Kidney (tissue), 14 donors: Measurements from ENCODE around the gene ARHGEF12. TPM values are rescaled to one million over a fixed set of nuclear protein-coding genes. Genes with fewer than 3 reads are reported as not detected.

Experiments
- DNase-seq, 5 donors: peaks; one replicate each; pipeline ENCODE4 v3.0.0-alpha.2; 2013 to 2020
- FAIRE-seq: peaks from 2 replicates; lab custom pipeline; 2012; peaks lifted over from hg19 to GRCh38; lab: Jason Lieb, UNC
- H3K27ac ChIP-seq, 2 donors: one replicate each; pipeline ENCODE4 v1.7.0; 2013; ENCODE audit warnings: low read depth in 2 of 2, low read length in 2 of 2, inconsistent platforms in 1 of 2
- H3K27me3 ChIP-seq: one replicate; pipeline ENCODE4 v1.7.1; 2013; ENCODE audit warnings: low read length, inconsistent platforms; ENCODE audit not compliant: control insufficient read depth, insufficient read depth
- H3K36me3 ChIP-seq, 3 donors: one replicate each; pipeline versions ENCODE4 v1.7.0 to v1.7.1; 2013; ENCODE audit warnings: low read length in 3 of 3, control low read depth in 1 of 3, inconsistent platforms in 1 of 3; ENCODE audit not compliant: insufficient read depth in 3 of 3, control insufficient read depth in 2 of 3
- H3K4me1 ChIP-seq, 3 donors: one replicate each; pipeline versions ENCODE4 v1.7.0 to v1.7.1; 2013; ENCODE audit warnings: low read length in 3 of 3, inconsistent platforms in 1 of 3, low read depth in 1 of 3; ENCODE audit not compliant: control insufficient read depth in 2 of 3, insufficient read depth in 2 of 3
- H3K4me3 ChIP-seq, 3 donors: one replicate each; pipeline versions ENCODE4 v1.7.0 to v1.8.1; 2013; ENCODE audit warnings: low read length in 3 of 3, control low read depth in 1 of 3, inconsistent platforms in 1 of 3
- H3K9ac ChIP-seq, 3 donors: one replicate each; pipeline versions ENCODE4 v1.7.0 to v1.7.1; 2013; ENCODE audit warnings: low read length in 3 of 3, control low read depth in 1 of 3, inconsistent platforms in 1 of 3
- H3K9me3 ChIP-seq, 3 donors: one replicate each; pipeline versions ENCODE4 v1.7.0 to v1.7.1; 2013; ENCODE audit warnings: low read length in 3 of 3, control low read depth in 1 of 3, inconsistent platforms in 1 of 3; ENCODE audit not compliant: control insufficient read depth in 2 of 3, insufficient read depth in 1 of 3
- CTCF ChIP-seq: IDR thresholded peaks from 3 replicates; pipeline ENCODE4 v1.5.1; 2012; ENCODE audit warnings: mild to moderate bottlenecking, moderate library complexity, borderline replicate concordance; ENCODE audit not compliant: insufficient read depth; ENCODE audit errors: extremely low read depth
- intact Hi-C: fragments of 100-400 bp; cut with DNase I; formaldehyde crosslinking; loops from one replicate; pipeline ENCODE4 v1.11.1; 2022
- polyA plus RNA-seq: library from polyadenylated mRNA; stranded (reverse); fragments of 350-450 nt; fragmentation: Illumina TruSeq; extraction: RNeasy Lipid Tissue Mini Kit (QIAGEN cat#74804); gene quantifications from one replicate; pipeline ENCODE4 v1.2.3, GENCODE V29; 2014; ENCODE audit warnings: low read depth, low replicate concordance; ENCODE audit not compliant: insufficient read depth
- total RNA-seq: library from RNA; stranded (reverse); fragmentation: NEBNext Ultra II Directional; extraction: Animal tissue kit (Norgen Biotek cat#: 25700); gene quantifications from one replicate; pipeline ENCODE4 v1.2.1, GENCODE V29; 2021
- donor health status: control.
- donor health status: control.
- donor health status: control.
- donor health status: control.
- donor health status: control.
- donor health status: DM: yes; HTN: yes; CAD: no.
- donor health status: Normal renal cell carcinoma (clear cell type).

ARHGEF12 gene
- total and polyA plus RNA-seq, 2 donors from 2014 or later = 21.1 to 161 TPM

DNA sequence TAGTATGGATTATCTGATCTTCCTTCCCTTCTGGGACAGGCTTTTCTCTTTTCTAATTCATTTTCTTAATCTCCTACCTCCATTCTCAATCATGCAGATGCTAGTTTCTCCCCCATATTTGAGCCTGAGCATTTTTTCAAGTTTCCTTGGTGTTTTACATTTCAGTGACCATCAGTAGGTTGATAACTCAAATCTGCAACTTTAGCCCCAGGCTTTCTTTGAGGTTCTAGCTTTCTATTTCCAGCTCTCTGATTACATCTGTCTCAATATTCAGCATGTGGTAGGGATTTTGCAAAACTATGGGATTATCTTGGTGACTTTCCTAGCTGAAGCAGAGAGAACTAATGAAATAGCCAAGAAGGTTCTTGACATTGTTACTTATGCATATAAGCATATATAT lies 67.8 kb downstream of the ARHGEF12 start:
- TF ChIP-seq CTCF = no peak
- DNase-seq (no peak), FAIRE-seq (no peak)
- Histone ChIP-seq H3K9ac (no peak overlapping the region), H3K27me3 (no peaks in the 10 kb centered on the region), H3K4me3 (no peak overlapping the region), H3K27ac (no peak overlapping the region), H3K36me3 (no peaks in the 10 kb centered on the region), H3K9me3 (no peaks in the 10 kb centered on the region), H3K4me1 (peaks cover 0 to 13% (median 4%) of the 10 kb centered on the region in 3 donors)
- intact Hi-C loops = no loop called here

DNA sequence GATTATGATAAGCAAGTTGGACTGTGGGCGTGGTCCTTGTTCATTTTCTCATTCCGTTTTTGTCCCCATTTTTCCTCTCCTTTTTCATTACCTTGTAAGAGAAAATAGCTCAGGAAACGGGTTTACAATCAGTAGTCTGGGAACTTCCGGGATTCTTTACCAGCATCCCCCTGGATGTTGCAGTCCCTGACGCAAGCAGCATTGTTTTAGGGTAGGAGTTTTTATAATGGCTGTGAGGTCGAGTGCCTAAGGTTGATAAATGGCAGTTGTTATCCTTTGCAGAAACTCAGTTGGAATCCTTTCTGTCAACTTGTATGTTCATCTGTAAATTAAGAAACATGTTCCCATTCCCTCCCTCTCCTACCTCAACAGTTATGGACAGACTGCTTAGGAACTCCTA lies 68.3 kb downstream of the ARHGEF12 start:
- H3K9ac ChIP-seq = no peak overlapping the region
- peaks cover 0 to 13% (median 4%) of the 10 kb centered on the region in 3 donors for H3K4me1 ChIP-seq
- no peaks in the 10 kb centered on the region for H3K9me3 ChIP-seq
- no peak for FAIRE-seq
- peak in 1 of 5 donors; percentile 28 for DNase-seq
- no peak overlapping the region for H3K27ac ChIP-seq
- intact Hi-C loops = no loop called here
- no peak overlapping the region for H3K4me3 ChIP-seq
- TF ChIP-seq CTCF = no peak
- no peaks in the 10 kb centered on the region for H3K36me3 ChIP-seq
- no peaks in the 10 kb centered on the region for H3K27me3 ChIP-seq

- FAIRE-seq (no peak), DNase-seq (no peak)
- H3K36me3 ChIP-seq = no peaks in the 10 kb centered on the region
- H3K27me3 ChIP-seq = no peaks in the 10 kb centered on the region
- H3K27ac ChIP-seq = no peak overlapping the region
- TF ChIP-seq CTCF = no peak
- no peaks in the 10 kb centered on the region for H3K9me3 ChIP-seq
- H3K4me3 ChIP-seq = no peak overlapping the region
- no peak overlapping the region for H3K9ac ChIP-seq
- peaks cover 0 to 3% (median 0%) of the 10 kb centered on the region in 3 donors for H3K4me1 ChIP-seq
- intact Hi-C loops = no loop called here
Observed at GRCh38 chr11:120409655-120410054, 73.4 kb downstream of the ARHGEF12 start.

- Histone ChIP-seq H3K36me3 (no peaks in the 10 kb centered on the region), H3K9ac (no peak overlapping the region), H3K9me3 (no peaks in the 10 kb centered on the region), H3K4me3 (no peak overlapping the region), H3K27me3 (no peaks in the 10 kb centered on the region), H3K27ac (no peak overlapping the region), H3K4me1 (peaks cover 0 to 3% (median 0%) of the 10 kb centered on the region in 3 donors)
- FAIRE-seq = no peak
- intact Hi-C loops = no loop called here
- DNase-seq = no peak
- no peak for TF ChIP-seq CTCF
Observed at GRCh38 chr11:120410622-120411380, 74.6 kb downstream of the ARHGEF12 start.
